ENCODE results near the gene TOM1L1. TPM values are rescaled to one million over a fixed set of nuclear protein-coding genes. Genes with fewer than 3 reads are reported as not detected.
A peak's percentile ranks its signal among the peaks of the same experiment; 100 is the strongest.

The TOM1L1 gene
- total RNA-seq, 1 experiment from 2014 or later, result 46.8 TPM

- no TSS peak for BruUV-seq (replicated peaks)
- H3K9me3 Mint-ChIP-seq (ENCODE audit: low read depth, unreplicated experiment), result no peaks in the 10 kb centered on the region
- intact Hi-C loops (cut with micrococcal nuclease; ENCODE audit: unreplicated experiment), result no loop called here
Observed at GRCh38 chr17:54888981-54889380, 11.7 kb upstream of the TOM1L1 start.

GRCh38 chr17:54891176-54891821, 9.4 kb upstream of the TOM1L1 start:
- Mint-ChIP-seq H3K4me1 (ENCODE audit: low read depth, unreplicated experiment) (peaks cover 7% of the 10 kb centered on the region), H3K4me3 (ENCODE audit: low read depth, unreplicated experiment) (no peak overlapping the region), H3K27ac (ENCODE audit: unreplicated experiment) (no peak overlapping the region), H3K9me3 (ENCODE audit: low read depth, unreplicated experiment) (no peaks in the 10 kb centered on the region), H3K27me3 (ENCODE audit: unreplicated experiment) (no peaks in the 10 kb centered on the region), H3K36me3 (ENCODE audit: insufficient read depth, unreplicated experiment) (no peaks in the 10 kb centered on the region)
- DNase-seq, result peak; percentile 28
- BruUV-seq (replicated peaks), result no TSS peak
- CTCF ChIA-PET, result interaction anchor here (1.1 kb wide), 1 partner anchor 9 kb away, joined by 6 read pairs; the partner anchor contains the start of gene TOM1L1
- TF ChIP-seq, protein P1, sequence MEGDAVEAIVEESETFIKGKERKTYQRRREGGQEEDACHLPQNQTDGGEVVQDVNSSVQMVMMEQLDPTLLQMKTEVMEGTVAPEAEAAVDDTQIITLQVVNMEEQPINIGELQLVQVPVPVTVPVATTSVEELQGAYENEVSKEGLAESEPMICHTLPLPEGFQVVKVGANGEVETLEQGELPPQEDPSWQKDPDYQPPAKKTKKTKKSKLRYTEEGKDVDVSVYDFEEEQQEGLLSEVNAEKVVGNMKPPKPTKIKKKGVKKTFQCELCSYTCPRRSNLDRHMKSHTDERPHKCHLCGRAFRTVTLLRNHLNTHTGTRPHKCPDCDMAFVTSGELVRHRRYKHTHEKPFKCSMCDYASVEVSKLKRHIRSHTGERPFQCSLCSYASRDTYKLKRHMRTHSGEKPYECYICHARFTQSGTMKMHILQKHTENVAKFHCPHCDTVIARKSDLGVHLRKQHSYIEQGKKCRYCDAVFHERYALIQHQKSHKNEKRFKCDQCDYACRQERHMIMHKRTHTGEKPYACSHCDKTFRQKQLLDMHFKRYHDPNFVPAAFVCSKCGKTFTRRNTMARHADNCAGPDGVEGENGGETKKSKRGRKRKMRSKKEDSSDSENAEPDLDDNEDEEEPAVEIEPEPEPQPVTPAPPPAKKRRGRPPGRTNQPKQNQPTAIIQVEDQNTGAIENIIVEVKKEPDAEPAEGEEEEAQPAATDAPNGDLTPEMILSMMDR (IDR thresholded peaks at IDR 0.05; ENCODE audit: unreplicated experiment), result peak; percentile 22
- intact Hi-C loops (cut with micrococcal nuclease; ENCODE audit: unreplicated experiment), result loop anchor here (2.0 to 10.0 kb wide), 2 partner anchors 716 to 1858 kb away; no protein-coding TSS in a partner anchor

More at GRCh38 chr17:54888981-54889380, 11.7 kb upstream of the TOM1L1 start:
- TF ChIP-seq, protein P1 (IDR thresholded peaks at IDR 0.05; ENCODE audit: unreplicated experiment), result no peak
- Mint-ChIP-seq H3K27me3 (ENCODE audit: unreplicated experiment) (no peaks in the 10 kb centered on the region), H3K4me1 (ENCODE audit: low read depth, unreplicated experiment) (peaks cover 7% of the 10 kb centered on the region), H3K36me3 (ENCODE audit: insufficient read depth, unreplicated experiment) (no peaks in the 10 kb centered on the region), H3K27ac (ENCODE audit: unreplicated experiment) (no peak overlapping the region), H3K4me3 (ENCODE audit: low read depth, unreplicated experiment) (no peak overlapping the region)
- CTCF ChIA-PET, result no interaction called here
- DNase-seq, result no peak

GRCh38 chr17:54892360-54892759, 8.3 kb upstream of the TOM1L1 start:
- BruUV-seq (replicated peaks), result no TSS peak
- intact Hi-C loops (cut with micrococcal nuclease; ENCODE audit: unreplicated experiment), result loop anchor here (10.0 kb wide), 1 partner anchor 718 kb away; no protein-coding TSS in a partner anchor

GRCh38 chr17:54898576-54898975, 2.1 kb upstream of the TOM1L1 start:
- no peak overlapping the region for H3K4me3 Mint-ChIP-seq (ENCODE audit: low read depth, unreplicated experiment)
- TF ChIP-seq, protein P1 (IDR thresholded peaks at IDR 0.05; ENCODE audit: unreplicated experiment), result no peak

More at GRCh38 chr17:54892360-54892759, 8.3 kb upstream of the TOM1L1 start:
- Mint-ChIP-seq H3K4me1 (ENCODE audit: low read depth, unreplicated experiment) (peaks cover 7% of the 10 kb centered on the region), H3K9me3 (ENCODE audit: low read depth, unreplicated experiment) (no peaks in the 10 kb centered on the region), H3K27ac (ENCODE audit: unreplicated experiment) (no peak overlapping the region), H3K36me3 (ENCODE audit: insufficient read depth, unreplicated experiment) (no peaks in the 10 kb centered on the region), H3K27me3 (ENCODE audit: unreplicated experiment) (no peaks in the 10 kb centered on the region), H3K4me3 (ENCODE audit: low read depth, unreplicated experiment) (no peak overlapping the region)
- DNase-seq, result no peak
- TF ChIP-seq, protein P1 (IDR thresholded peaks at IDR 0.05; ENCODE audit: unreplicated experiment), result no peak
- CTCF ChIA-PET, result no interaction called here

More at GRCh38 chr17:54898576-54898975, 2.1 kb upstream of the TOM1L1 start:
- Mint-ChIP-seq H3K27ac (ENCODE audit: unreplicated experiment) (no peak overlapping the region), H3K9me3 (ENCODE audit: low read depth, unreplicated experiment) (no peaks in the 10 kb centered on the region), H3K4me1 (ENCODE audit: low read depth, unreplicated experiment) (no peaks in the 10 kb centered on the region), H3K27me3 (ENCODE audit: unreplicated experiment) (no peaks in the 10 kb centered on the region), H3K36me3 (ENCODE audit: insufficient read depth, unreplicated experiment) (peaks cover 20% of the 10 kb centered on the region)
- DNase-seq, result no peak
- no TSS peak for BruUV-seq (replicated peaks)
- CTCF ChIA-PET, result no interaction called here
- intact Hi-C loops (cut with micrococcal nuclease; ENCODE audit: unreplicated experiment), result loop anchor here (10.0 kb wide), 1 partner anchor 724 kb away; no protein-coding TSS in a partner anchor

Measured in Calu3 (cell line).